Caco-2 (cell line): Measurements from ENCODE around the gene MKRN1. TPM values are rescaled to one million over a fixed set of nuclear protein-coding genes. Genes with fewer than 3 reads are reported as not detected.

Experiments
- BruUV-seq: library from RNA; stranded (reverse); fragments of 400-500 nt; replicated peaks from 2 replicates; lab custom pipeline; 2021; lab: Mats Ljungman, UMichigan
- CTCF ChIA-PET: fragments of 300-600 bp; sonication (Branson Sonifier 250); formaldehyde crosslinking; loops from one replicate; lab custom pipeline; 2022; ENCODE audit warnings: antibody characterized with exemption; lab: Charles Lee
- POLR2A ChIA-PET: fragments of 300-600 bp; sonication (Branson Sonifier 250); formaldehyde crosslinking; loops from one replicate; lab custom pipeline; 2022; ENCODE audit warnings: antibody characterized with exemption; lab: Charles Lee
- DNase-seq, 2 experiments: peaks; one replicate each; pipeline versions ENCODE4 v3.0.0 to v3.0.0-alpha.2; 2020 to 2022
- H3K27me3 ChIP-seq: replicated peaks from 2 replicates; pipeline ENCODE4 v1.6.0; 2011; ENCODE audit warnings: low read length; ENCODE audit not compliant: control insufficient read depth, insufficient read depth
- H3K36me3 ChIP-seq: 2 replicates; pipeline ENCODE4 v1.5.1; 2011; ENCODE audit warnings: low read length; ENCODE audit not compliant: control insufficient read depth, insufficient read depth
- H3K4me1 ChIP-seq: fragments of 250-450 bp; sonication (Bioruptor Pico); 2 replicates; pipeline ENCODE4 v1.5.1; 2020; ENCODE audit warnings: mild to moderate bottlenecking
- H3K4me3 ChIP-seq: 2 replicates; pipeline ENCODE4 v1.5.1; 2011; ENCODE audit warnings: low read depth, mild to moderate bottlenecking, control low read depth, low read length
- H3K9me3 ChIP-seq: fragments of 250-450 bp; sonication (Bioruptor Pico); 2 replicates; pipeline ENCODE4 v1.5.1; 2020; ENCODE audit warnings: mild to moderate bottlenecking, moderate library complexity
- H3K27ac Mint-ChIP-seq: one replicate; pipeline ENCODE4 v1.8.0; 2022; ENCODE audit warnings: mixed read lengths; ENCODE audit not compliant: unreplicated experiment
- H3K27me3 Mint-ChIP-seq: one replicate; pipeline ENCODE4 v1.8.0; 2022; ENCODE audit warnings: mixed read lengths; ENCODE audit not compliant: insufficient read depth, unreplicated experiment
- H3K36me3 Mint-ChIP-seq: one replicate; pipeline ENCODE4 v1.8.0; 2022; ENCODE audit warnings: mild to moderate bottlenecking, mixed read lengths; ENCODE audit not compliant: insufficient read depth, unreplicated experiment
- H3K4me1 Mint-ChIP-seq: one replicate; pipeline ENCODE4 v1.8.0; 2022; ENCODE audit warnings: low read depth, mixed read lengths; ENCODE audit not compliant: unreplicated experiment
- H3K4me3 Mint-ChIP-seq: one replicate; pipeline ENCODE4 v1.8.0; 2022; ENCODE audit warnings: mild to moderate bottlenecking, moderate library complexity, mixed read lengths; ENCODE audit not compliant: unreplicated experiment
- H3K9me3 Mint-ChIP-seq: one replicate; pipeline ENCODE4 v1.8.0; 2022; ENCODE audit warnings: mixed read lengths; ENCODE audit not compliant: unreplicated experiment
- CTCF ChIP-seq, 2 experiments: fragments of 200-600 bp in 1 of 2; IDR thresholded peaks; 1 replicate in 1 of 2; 2 replicates in 1 of 2; pipeline versions ENCODE4 v1.5.1 to v1.8.0; 2011 to 2022; ENCODE audit warnings: antibody characterized with exemption in 1 of 2, control low read depth in 1 of 2, inconsistent platforms in 1 of 2, low read depth in 1 of 2, low read length in 1 of 2, mild to moderate bottlenecking in 1 of 2, moderate library complexity in 1 of 2; ENCODE audit not compliant: insufficient read depth in 1 of 2, severe bottlenecking in 1 of 2, unreplicated experiment in 1 of 2
- intact Hi-C: fragments of 100-400 bp; cut with micrococcal nuclease; formaldehyde crosslinking; loops from one replicate; pipeline ENCODE4 v1.10.0; 2022; ENCODE audit not compliant: unreplicated experiment
- total RNA-seq: library from RNA; stranded (reverse); gene quantifications from 2 replicates; pipeline ENCODE4 v1.2.3, GENCODE V29; 2022

The MKRN1 gene
- total RNA-seq, 1 experiment from 2014 or later: 73.0 TPM

- intact Hi-C loops: no loop called here
- H3K36me3 ChIP-seq: no peaks in the 10 kb centered on the region
- Mint-ChIP-seq H3K4me3 (no peak overlapping the region), H3K4me1 (no peaks in the 10 kb centered on the region), H3K36me3 (no peaks in the 10 kb centered on the region), H3K27ac (no peak overlapping the region), H3K9me3 (no peaks in the 10 kb centered on the region), H3K27me3 (no peaks in the 10 kb centered on the region)
- no peaks in the 10 kb centered on the region for H3K9me3 ChIP-seq
- BruUV-seq: no TSS peak
- H3K4me3 ChIP-seq: no peak overlapping the region
- TF ChIP-seq CTCF (IDR thresholded peaks at IDR 0.05; ENCODE audit: insufficient read depth in 1 of 2, low read depth in 1 of 2, low read length in 1 of 2, severe bottlenecking in 1 of 2, unreplicated experiment in 1 of 2): no peak
- ChIA-PET CTCF (interaction anchor here (1.0 to 4.7 kb wide), 3 partner anchors 134 to 586 kb away, joined by 3 to 52 read pairs (median 4); no protein-coding TSS in a partner anchor), POLR2A (no interaction called here)
- no peak for DNase-seq
- no peaks in the 10 kb centered on the region for H3K4me1 ChIP-seq
- H3K27me3 ChIP-seq: no peaks in the 10 kb centered on the region
These were observed 39.7 kb upstream of the MKRN1 start for GRCh38 chr7:140519007-140519399.

- no peaks in the 10 kb centered on the region for H3K27me3 Mint-ChIP-seq
- H3K4me1 Mint-ChIP-seq: no peaks in the 10 kb centered on the region
- Histone ChIP-seq H3K36me3 (no peaks in the 10 kb centered on the region), H3K4me3 (no peak overlapping the region), H3K9me3 (no peaks in the 10 kb centered on the region), H3K4me1 (no peaks in the 10 kb centered on the region), H3K27me3 (no peaks in the 10 kb centered on the region)
- H3K27ac Mint-ChIP-seq: no peak overlapping the region
- BruUV-seq: no TSS peak
- intact Hi-C loops: loop anchor here (1.0 kb wide), 1 partner anchor 135 kb away; no protein-coding TSS in a partner anchor
- no peak for TF ChIP-seq CTCF (IDR thresholded peaks at IDR 0.05; ENCODE audit: insufficient read depth in 1 of 2, low read depth in 1 of 2, low read length in 1 of 2, severe bottlenecking in 1 of 2, unreplicated experiment in 1 of 2)
- H3K4me3 Mint-ChIP-seq: no peak overlapping the region
- no peak for DNase-seq
- ChIA-PET CTCF (interaction anchor here (1.0 to 4.7 kb wide), 7 partner anchors 12 to 502 kb away, joined by 3 to 52 read pairs (median 4); no protein-coding TSS in a partner anchor), POLR2A (interaction anchor here (0.6 to 1.2 kb wide), 2 partner anchors 40 to 178 kb away, joined by 7 read pairs; partner anchors contain the start of gene NDUFB2)
- no peaks in the 10 kb centered on the region for H3K36me3 Mint-ChIP-seq
- H3K9me3 Mint-ChIP-seq: no peaks in the 10 kb centered on the region
These were observed 39.2 kb upstream of the MKRN1 start for GRCh38 chr7:140518370-140519006.

GRCh38 chr7:140517546-140518369, 38.5 kb upstream of the MKRN1 start:
- Mint-ChIP-seq H3K27ac (no peak overlapping the region), H3K36me3 (no peaks in the 10 kb centered on the region), H3K4me1 (no peaks in the 10 kb centered on the region), H3K4me3 (no peak overlapping the region), H3K27me3 (no peaks in the 10 kb centered on the region), H3K9me3 (no peaks in the 10 kb centered on the region)
- H3K9me3 ChIP-seq: no peaks in the 10 kb centered on the region
- no peak overlapping the region for H3K4me3 ChIP-seq
- no peaks in the 10 kb centered on the region for H3K27me3 ChIP-seq
- DNase-seq: peak; percentile 90
- H3K36me3 ChIP-seq: no peaks in the 10 kb centered on the region
- POLR2A ChIA-PET: interaction anchor here (0.6 to 1.2 kb wide), 2 partner anchors 40 to 178 kb away, joined by 7 read pairs; partner anchors contain the start of gene NDUFB2
- TF ChIP-seq CTCF (IDR thresholded peaks at IDR 0.05; ENCODE audit: insufficient read depth in 1 of 2, low read depth in 1 of 2, low read length in 1 of 2, severe bottlenecking in 1 of 2, unreplicated experiment in 1 of 2): peak; percentile 88 to 93
- BruUV-seq: no TSS peak
- CTCF ChIA-PET: interaction anchor here (0.6 to 4.7 kb wide), 7 partner anchors 11 to 503 kb away, joined by 3 to 52 read pairs (median 4); no protein-coding TSS in a partner anchor
- intact Hi-C loops: loop anchor here (1.0 kb wide), 1 partner anchor 136 kb away; no protein-coding TSS in a partner anchor
- H3K4me1 ChIP-seq: no peaks in the 10 kb centered on the region
